Measurements from ENCODE around the gene MGMT.

The MGMT gene

GRCh38 chr10:129605266-129605985, 138.4 kb downstream of the MGMT start:
- CTCF ChIA-PET: interaction anchor here (0.7 kb wide), 1 partner anchor 16 kb away, joined by 4 read pairs; no protein-coding TSS in a partner anchor
- POLR2A ChIA-PET (ENCODE audit: low non-redundant PET): no interaction called here
- no peak for TF ChIP-seq CTCF (conservative IDR thresholded peaks at IDR 0.05; ENCODE audit: low read depth)
- no peak for DNase-seq (ENCODE audit: low spot score)
- no peak overlapping the region for H3K27ac ChIP-seq

GRCh38 chr10:129605986-129606518, 139.0 kb downstream of the MGMT start:
- ChIA-PET CTCF (no interaction called here), POLR2A (ENCODE audit: low non-redundant PET) (no interaction called here)
- H3K27ac ChIP-seq: no peak overlapping the region
- DNase-seq (ENCODE audit: low spot score): no peak
- TF ChIP-seq CTCF (conservative IDR thresholded peaks at IDR 0.05; ENCODE audit: low read depth): no peak

GRCh38 chr10:129607607-129608109, 140.6 kb downstream of the MGMT start:
- no peak for DNase-seq (ENCODE audit: low spot score)
- no peak for TF ChIP-seq CTCF (conservative IDR thresholded peaks at IDR 0.05; ENCODE audit: low read depth)
- no peak overlapping the region for H3K27ac ChIP-seq
- CTCF ChIA-PET: no interaction called here
- POLR2A ChIA-PET (ENCODE audit: low non-redundant PET): no interaction called here

GRCh38 chr10:129608653-129609052, 141.6 kb downstream of the MGMT start:
- H3K27ac ChIP-seq: no peak overlapping the region
- POLR2A ChIA-PET (ENCODE audit: low non-redundant PET): no interaction called here
- CTCF ChIA-PET: no interaction called here
- no peak for TF ChIP-seq CTCF (conservative IDR thresholded peaks at IDR 0.05; ENCODE audit: low read depth)
- DNase-seq (ENCODE audit: low spot score): no peak

GRCh38 chr10:129609551-129609950, 142.5 kb downstream of the MGMT start:
- TF ChIP-seq CTCF (conservative IDR thresholded peaks at IDR 0.05; ENCODE audit: low read depth): no peak
- no peak for DNase-seq (ENCODE audit: low spot score)
- H3K27ac ChIP-seq: no peak overlapping the region
- ChIA-PET CTCF (no interaction called here), POLR2A (ENCODE audit: low non-redundant PET) (no interaction called here)

- H3K27ac ChIP-seq: no peak overlapping the region
- ChIA-PET CTCF (no interaction called here), POLR2A (ENCODE audit: low non-redundant PET) (no interaction called here)
- DNase-seq (ENCODE audit: low spot score): no peak
- TF ChIP-seq CTCF (conservative IDR thresholded peaks at IDR 0.05; ENCODE audit: low read depth): no peak
Observed at GRCh38 chr10:129612481-129613109, 145.6 kb downstream of the MGMT start.
